Measurements from ENCODE around the gene FZD2.
"Not testable (repeated sequence)": the region's sequence is repeated elsewhere in the genome, so short reads cannot be mapped to it uniquely, and the experiment has no call there.

Gene FZD2

DNA sequence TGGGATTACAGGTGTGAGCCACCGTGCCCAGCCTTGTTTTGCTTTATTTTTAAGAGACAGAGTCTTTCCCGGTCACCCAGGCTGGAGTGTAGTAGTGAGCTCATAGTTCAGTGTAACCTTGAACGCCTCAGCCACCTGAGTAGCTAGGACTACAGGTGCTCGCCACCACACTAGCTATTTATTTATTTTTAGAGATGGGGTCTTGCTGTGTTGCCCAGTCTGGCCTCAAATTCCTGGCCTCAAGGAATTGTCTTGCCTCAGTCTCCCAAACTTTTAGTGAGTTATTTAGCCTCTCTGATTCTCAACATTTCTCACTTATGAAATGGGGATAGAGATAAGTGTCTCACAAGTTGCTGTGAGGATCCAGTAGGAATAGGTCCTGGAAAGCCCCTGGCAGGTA lies 21.7 kb downstream of the FZD2 start:
- no peak for DNase-seq

- no peak for DNase-seq
Observed at GRCh38 chr17:44581868-44582267, 24.6 kb downstream of the FZD2 start.

DNA sequence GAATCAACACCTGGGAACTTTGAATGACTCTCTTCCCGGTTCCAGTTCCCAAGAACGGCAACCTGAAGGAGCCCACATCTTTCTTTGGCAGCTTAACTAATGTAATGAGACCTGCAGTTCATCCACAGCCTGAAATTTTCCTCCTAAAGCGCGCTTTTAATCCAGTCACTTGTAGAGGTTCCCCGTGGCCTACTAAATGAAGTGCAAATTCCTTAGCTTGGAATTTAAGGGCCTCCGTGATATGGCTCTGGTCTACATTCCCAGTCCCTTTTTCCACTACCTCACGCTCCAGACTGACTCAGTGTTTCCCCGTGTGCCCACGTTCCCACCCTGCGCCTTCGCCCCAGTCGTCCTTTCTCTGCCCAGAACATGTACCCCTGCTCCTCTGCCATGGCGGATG lies 27.2 kb downstream of the FZD2 start:
- DNase-seq, result no peak

DNA sequence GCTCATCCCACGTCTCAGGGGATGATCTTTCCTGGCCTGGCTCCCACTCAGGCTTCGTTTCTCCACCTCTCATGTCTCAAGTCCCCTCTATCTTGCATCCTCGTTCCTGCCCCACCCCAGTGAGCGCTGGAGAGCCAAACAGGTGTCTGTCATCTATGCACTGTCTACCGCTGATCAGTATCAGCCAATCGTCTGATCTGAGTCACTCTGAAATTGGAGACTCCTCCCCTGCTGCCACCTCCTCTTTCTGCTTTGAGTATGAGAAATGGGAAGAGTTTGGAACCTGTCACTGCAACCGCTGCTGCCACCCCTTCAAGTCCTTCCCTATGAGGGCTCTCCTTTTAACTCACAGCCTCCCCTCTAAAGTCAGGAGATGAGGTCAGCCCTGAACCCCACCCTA lies 28.0 kb downstream of the FZD2 start:
- no peak for DNase-seq

DNA sequence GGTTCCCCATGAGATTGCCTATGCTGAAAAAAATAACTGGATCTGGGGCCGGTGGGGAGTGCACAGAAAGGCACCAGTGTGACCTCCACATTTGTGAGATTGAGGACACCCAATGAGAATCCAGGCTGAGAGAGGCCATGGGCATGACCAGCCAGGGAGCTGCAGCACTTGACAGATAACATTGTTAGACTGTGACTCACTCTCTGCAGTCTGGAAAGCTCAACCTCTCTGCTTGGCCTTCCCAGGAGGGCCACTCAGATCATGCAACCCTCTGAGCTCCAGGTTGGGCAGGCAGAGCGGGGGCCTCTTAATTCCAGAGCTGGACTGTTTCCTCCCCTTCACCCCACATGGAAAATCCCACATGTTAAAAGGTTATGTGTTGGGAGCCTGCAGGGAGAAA lies 30.1 kb downstream of the FZD2 start:
- DNase-seq, result no peak

GRCh38 chr17:44589316-44590071 lies 32.2 kb downstream of the FZD2 start:
- DNase-seq, result no peak

- not testable (repeated sequence) for DNase-seq
Observed at GRCh38 chr17:44590072-44590462, 32.8 kb downstream of the FZD2 start.

DNA sequence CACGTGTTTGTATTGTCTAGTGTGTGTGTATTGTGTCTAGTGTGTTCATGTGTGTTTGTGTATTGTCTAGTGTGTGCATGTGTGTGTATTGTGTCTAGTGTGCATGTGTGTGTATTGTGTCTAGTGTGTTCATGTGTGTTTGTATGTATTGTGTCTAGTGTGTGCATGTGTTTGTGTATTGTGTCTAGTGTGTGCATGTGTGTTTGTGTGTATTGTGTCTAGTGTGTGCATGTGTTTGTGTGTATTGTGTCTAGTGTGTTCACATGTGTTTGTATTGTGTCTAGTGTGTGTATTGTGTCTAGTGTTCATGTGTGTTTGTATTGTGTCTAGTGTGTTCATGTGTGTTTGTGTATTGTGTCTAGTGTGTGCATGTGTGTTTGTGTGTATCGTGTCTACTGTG lies 33.5 kb downstream of the FZD2 start:
- not testable (repeated sequence) for DNase-seq

GRCh38 chr17:44591206-44591605 lies 33.9 kb downstream of the FZD2 start:
- DNase-seq, result no peak

GRCh38 chr17:44593156-44593555 lies 35.9 kb downstream of the FZD2 start:
- DNase-seq, result no peak

- no peak for DNase-seq
Observed at GRCh38 chr17:44595216-44595775, 38.0 kb downstream of the FZD2 start.

GRCh38 chr17:44598329-44598728 lies 41.0 kb downstream of the FZD2 start:
- DNase-seq, result no peak

GRCh38 chr17:44598932-44599297 lies 41.6 kb downstream of the FZD2 start:
- no peak for DNase-seq

GRCh38 chr17:44599298-44600175 lies 42.3 kb downstream of the FZD2 start:
- DNase-seq, result no peak

GRCh38 chr17:44601539-44601938 lies 44.3 kb downstream of the FZD2 start:
- DNase-seq, result no peak

- DNase-seq, result no peak
Observed at GRCh38 chr17:44601973-44602372, 44.7 kb downstream of the FZD2 start.

GRCh38 chr17:44602390-44602789 lies 45.1 kb downstream of the FZD2 start:
- no peak for DNase-seq

- DNase-seq, result no peak
Observed at GRCh38 chr17:44602970-44603369, 45.7 kb downstream of the FZD2 start.

DNA sequence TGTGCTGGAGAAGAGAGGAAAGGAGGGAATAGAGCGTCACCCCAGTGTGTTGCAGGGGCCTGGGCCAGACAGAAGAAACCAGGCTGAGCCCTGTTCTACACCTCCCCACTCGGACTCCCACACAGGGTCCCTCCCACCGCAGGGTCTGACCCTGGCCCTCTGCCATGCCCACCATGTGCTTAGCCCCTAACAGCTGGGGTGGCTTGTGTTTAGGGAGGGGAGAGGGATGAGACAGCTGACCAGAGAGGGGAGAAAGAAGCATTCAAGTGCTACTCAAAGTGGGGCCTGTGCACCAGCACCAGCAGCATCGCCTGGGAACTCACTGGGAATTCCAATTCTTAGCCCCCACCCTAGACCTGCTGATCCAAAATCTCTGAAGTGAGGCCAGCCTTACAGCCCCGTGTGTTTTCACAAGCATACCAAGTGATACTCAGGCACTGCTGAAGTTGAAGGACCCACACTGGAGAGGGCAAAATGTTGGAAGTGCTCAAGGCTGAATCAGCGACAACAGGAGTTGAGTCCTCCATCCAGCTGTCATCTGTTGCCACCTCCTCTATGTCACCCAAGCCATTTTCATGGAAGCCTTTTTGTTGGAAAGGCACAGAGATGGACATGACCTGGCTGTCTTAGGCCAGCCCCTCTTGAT lies 47.0 kb downstream of the FZD2 start:
- DNase-seq, result no peak

DNA sequence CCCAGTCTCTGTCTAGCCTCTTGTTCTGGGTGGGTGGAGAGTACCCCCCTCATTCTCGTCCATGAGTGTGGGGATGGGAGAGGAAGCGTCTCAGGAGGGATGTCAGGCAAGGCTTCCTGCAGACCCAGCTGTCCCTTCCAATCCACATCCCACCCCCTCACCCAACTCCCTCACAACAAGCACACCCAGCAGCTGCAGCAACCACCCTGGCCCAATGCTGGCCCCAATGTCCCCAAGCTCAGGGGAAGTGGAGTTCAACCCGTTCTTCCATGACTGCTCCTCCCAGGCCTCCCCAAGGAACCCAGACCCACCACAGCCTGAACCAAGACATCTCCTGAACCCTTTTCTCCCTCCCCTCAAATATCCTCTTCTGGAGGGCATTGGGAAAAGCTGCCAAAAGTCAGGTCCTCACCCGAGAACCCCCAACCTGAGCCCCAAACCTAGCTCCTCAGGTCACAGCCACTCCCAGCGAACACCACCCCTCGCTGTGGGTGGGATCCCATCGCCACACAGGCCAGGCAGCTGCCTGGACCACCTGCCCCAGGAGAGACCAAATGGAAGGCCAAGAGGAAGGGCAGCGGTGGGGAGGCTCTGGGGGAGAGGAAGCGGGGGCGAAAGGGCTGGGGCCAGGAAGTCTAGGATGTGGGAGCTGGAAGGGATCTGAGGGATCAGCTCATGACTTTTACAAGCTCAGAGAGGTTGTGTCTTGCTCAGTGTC lies 47.6 kb downstream of the FZD2 start:
- DNase-seq, result no peak

DNA sequence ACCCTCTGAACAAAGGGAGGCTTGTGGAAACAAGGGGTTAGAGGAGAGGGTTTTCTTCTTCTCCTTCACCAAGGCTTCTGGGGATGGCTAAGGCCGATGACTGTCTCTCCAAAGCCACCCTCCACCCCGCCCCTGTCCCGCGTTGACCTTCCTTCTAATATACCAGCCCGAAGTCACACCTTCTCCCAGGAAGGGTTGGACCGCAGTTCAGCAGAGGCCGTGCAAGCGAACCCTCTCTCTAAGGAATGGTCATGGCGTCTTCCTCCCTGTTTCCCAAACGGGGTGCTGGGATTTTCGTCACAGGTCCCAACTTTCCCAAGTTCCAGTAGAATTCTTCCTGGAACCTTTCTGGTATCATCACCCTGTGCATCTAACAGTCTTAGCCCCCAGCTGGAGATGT lies 49.4 kb downstream of the FZD2 start:
- DNase-seq, result no peak

DNA sequence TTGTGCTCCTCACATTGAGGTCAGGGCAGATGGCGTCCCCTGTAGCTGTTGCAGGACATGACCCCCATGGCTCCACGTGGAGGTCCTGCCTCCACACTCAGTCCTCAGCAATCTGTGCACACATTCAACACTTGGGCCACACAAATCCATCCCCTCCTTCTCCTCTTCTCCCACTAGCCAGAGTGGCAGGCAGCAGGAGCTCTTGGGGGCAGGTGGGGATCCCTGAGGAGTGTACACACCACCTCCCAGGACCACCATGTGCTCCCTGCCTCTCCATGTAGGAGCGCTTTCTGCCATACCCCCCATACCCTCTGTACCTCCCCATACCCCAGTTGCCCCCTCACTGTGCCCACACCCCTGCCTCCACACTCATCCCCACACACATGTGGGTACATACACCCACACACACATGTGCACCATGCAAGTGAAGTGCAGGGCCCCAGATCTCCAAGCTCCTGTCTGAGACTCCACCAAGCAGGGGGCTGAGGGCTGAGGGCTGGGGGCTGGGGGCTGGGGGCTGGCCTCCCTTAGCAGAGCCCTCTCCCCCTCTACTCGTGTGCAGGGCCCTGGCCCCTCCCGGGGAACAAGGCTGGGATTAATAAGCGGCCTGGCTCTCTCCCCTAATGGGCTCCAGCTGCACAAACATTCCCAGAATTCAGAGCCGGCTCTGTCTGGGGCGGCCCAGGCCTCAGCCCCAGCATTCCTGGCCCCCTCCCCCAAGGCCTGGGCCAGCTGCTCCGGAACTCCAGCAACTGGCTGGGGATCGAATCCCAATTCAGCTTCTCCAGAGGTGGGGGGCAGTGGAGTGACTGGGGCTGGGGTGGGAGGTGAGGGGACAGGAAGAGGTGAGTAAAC lies 50.8 kb downstream of the FZD2 start:
- no peak for DNase-seq
